OCI-LY7 (cell line): ENCODE measurements around the gene ATF7. TPM values are rescaled to one million over a fixed set of nuclear protein-coding genes. Genes with fewer than 3 reads are reported as not detected.

Experiments
- BruUV-seq: library from RNA; stranded (reverse); fragments of 400-500 nt; replicated peaks from 2 replicates; lab custom pipeline; 2021; lab: Mats Ljungman, UMichigan
- CTCF ChIA-PET: fragments of 300-600 bp; sonication (Branson Sonifier 250); formaldehyde crosslinking; loops from one replicate; lab custom pipeline; 2022; ENCODE audit warnings: antibody characterized with exemption; ENCODE audit not compliant: unreplicated experiment; lab: Charles Lee
- POLR2A ChIA-PET: fragments of 300-600 bp; sonication (Branson Sonifier 250); formaldehyde crosslinking; loops from one replicate; lab custom pipeline; 2022; ENCODE audit warnings: antibody characterized with exemption; lab: Charles Lee
- DNase-seq: peaks from one replicate; pipeline ENCODE4 v3.0.0-alpha.2; 2015; ENCODE audit warnings: low spot score
- H2AFZ ChIP-seq: fragments of 200-600 bp; sonication (generic), shearing (Covaris generic); 2 replicates; pipeline ENCODE4 v1.6.1; 2014; ENCODE audit warnings: mild to moderate bottlenecking, antibody characterized with exemption, low read length, moderate library complexity
- H3K27ac ChIP-seq: fragments of 200-600 bp; sonication (generic); 2 replicates; pipeline ENCODE4 v1.5.1; 2014; ENCODE audit warnings: mixed run types, low read depth, mild to moderate bottlenecking, moderate library complexity, low read length, inconsistent platforms; ENCODE audit not compliant: poor library complexity, severe bottlenecking
- H3K36me3 ChIP-seq: fragments of 200-600 bp; sonication (generic); 2 replicates; pipeline ENCODE4 v1.6.1; 2014; ENCODE audit warnings: mild to moderate bottlenecking, antibody characterized with exemption, low read length, moderate library complexity, mixed read lengths; ENCODE audit not compliant: insufficient read depth
- H3K4me1 ChIP-seq: fragments of 200-600 bp; sonication (generic); 2 replicates; pipeline ENCODE4 v1.5.1; 2014; ENCODE audit warnings: mild to moderate bottlenecking, low read length; ENCODE audit not compliant: insufficient read depth, poor library complexity, severe bottlenecking
- H3K4me2 ChIP-seq: fragments of 200-600 bp; sonication (generic); 2 replicates; pipeline ENCODE4 v1.6.1; 2014; ENCODE audit warnings: mild to moderate bottlenecking, low read length
- H3K4me3 ChIP-seq: fragments of 200-600 bp; sonication (generic); 2 replicates; pipeline ENCODE4 v1.5.1; 2014; ENCODE audit warnings: mild to moderate bottlenecking, low read depth, low read length; ENCODE audit not compliant: poor library complexity, severe bottlenecking
- H3K79me2 ChIP-seq: fragments of 200-600 bp; sonication (generic); 2 replicates; pipeline ENCODE4 v1.6.1; 2016; ENCODE audit warnings: low read depth, mild to moderate bottlenecking, low read length, moderate library complexity, mixed read lengths; ENCODE audit not compliant: insufficient read depth
- H3K9me2 ChIP-seq: fragments of 200-600 bp; sonication (generic); 2 replicates; pipeline ENCODE4 v1.6.1; 2016; ENCODE audit warnings: mild to moderate bottlenecking, low read length, mixed read lengths; ENCODE audit not compliant: insufficient read depth
- H3K9me3 ChIP-seq: fragments of 200-600 bp; sonication (generic); 2 replicates; pipeline ENCODE4 v1.6.1; 2014; ENCODE audit warnings: mild to moderate bottlenecking, mixed run types, low read length, mixed read lengths
- H4K20me1 ChIP-seq: fragments of 200-600 bp; sonication (generic); 2 replicates; pipeline ENCODE4 v1.6.1; 2014; ENCODE audit warnings: mild to moderate bottlenecking, antibody characterized with exemption, low read length, moderate library complexity, mixed read lengths; ENCODE audit not compliant: insufficient read depth
- EZH2phosphoT487 ChIP-seq: fragments of 200-600 bp; sonication (generic); IDR thresholded peaks from 2 replicates; pipeline ENCODE4 v1.6.1; 2018; ENCODE audit warnings: low read depth, borderline replicate concordance, mild to moderate bottlenecking, mixed run types, antibody characterized with exemption, low read length, moderate library complexity, mixed read lengths
- intact Hi-C: fragments of 100-400 bp; cut with micrococcal nuclease; formaldehyde crosslinking; loops from one replicate; pipeline ENCODE4 v1.10.0; 2022; ENCODE audit not compliant: unreplicated experiment
- total RNA-seq, 2 experiments: library from RNA; depleted of rRNA in 1 of 2; stranded (reverse); fragments of >200 nt in 1 of 2; shearing (Covaris generic) in 1 of 2; gene quantifications; 2 replicates each; pipeline ENCODE4 v1.2.3, GENCODE V29; 2014 to 2022
- TF ChIP-seq, protein P1 (sequence below): fragments of 200-600 bp; sonication (generic); conservative IDR thresholded peaks from 2 replicates; pipeline ENCODE4 v1.5.1; 2014; ENCODE audit warnings: mild to moderate bottlenecking, antibody characterized with exemption, low read length, moderate library complexity, mixed read lengths

ATF7 gene
- total RNA-seq, 2 experiments from 2014 or later = 6.8 to 23.2 TPM

DNA sequence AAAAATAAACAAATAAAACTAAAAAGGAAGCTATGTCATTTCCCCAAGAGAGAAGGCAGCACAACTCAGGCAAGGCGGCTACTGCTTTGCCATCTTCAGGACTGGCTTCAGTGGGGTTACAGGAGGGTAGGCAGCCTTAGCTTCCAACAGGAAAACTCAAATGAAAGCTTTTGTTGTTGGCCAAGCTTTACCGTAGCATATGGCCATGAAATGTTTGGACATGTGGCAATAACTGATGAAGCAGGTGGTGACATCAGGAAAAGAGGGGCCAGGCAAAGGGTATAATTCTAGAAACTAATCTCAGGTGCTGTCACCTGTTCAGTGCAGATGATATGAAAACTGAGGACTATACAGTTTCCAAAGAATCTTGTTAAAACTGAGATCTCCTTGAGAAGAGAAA lies 96.1 kb downstream of the ATF7 start:
- no peaks in the 10 kb centered on the region for H3K4me1 ChIP-seq
- peaks cover 46% of the 10 kb centered on the region for H3K36me3 ChIP-seq
- H4K20me1 ChIP-seq = no peaks in the 10 kb centered on the region
- H2AFZ ChIP-seq = no peak overlapping the region
- H3K27ac ChIP-seq = no peak overlapping the region
- H3K4me2 ChIP-seq = no peak overlapping the region
- no peak for TF ChIP-seq EZH2phosphoT487
- TF ChIP-seq, protein P1, sequence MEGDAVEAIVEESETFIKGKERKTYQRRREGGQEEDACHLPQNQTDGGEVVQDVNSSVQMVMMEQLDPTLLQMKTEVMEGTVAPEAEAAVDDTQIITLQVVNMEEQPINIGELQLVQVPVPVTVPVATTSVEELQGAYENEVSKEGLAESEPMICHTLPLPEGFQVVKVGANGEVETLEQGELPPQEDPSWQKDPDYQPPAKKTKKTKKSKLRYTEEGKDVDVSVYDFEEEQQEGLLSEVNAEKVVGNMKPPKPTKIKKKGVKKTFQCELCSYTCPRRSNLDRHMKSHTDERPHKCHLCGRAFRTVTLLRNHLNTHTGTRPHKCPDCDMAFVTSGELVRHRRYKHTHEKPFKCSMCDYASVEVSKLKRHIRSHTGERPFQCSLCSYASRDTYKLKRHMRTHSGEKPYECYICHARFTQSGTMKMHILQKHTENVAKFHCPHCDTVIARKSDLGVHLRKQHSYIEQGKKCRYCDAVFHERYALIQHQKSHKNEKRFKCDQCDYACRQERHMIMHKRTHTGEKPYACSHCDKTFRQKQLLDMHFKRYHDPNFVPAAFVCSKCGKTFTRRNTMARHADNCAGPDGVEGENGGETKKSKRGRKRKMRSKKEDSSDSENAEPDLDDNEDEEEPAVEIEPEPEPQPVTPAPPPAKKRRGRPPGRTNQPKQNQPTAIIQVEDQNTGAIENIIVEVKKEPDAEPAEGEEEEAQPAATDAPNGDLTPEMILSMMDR = no peak
- ChIA-PET CTCF (no interaction called here), POLR2A (interaction anchor here (0.6 kb wide), 1 partner anchor 62 kb away, joined by 3 read pairs; no protein-coding TSS in a partner anchor)
- H3K9me2 ChIP-seq = no peaks in the 10 kb centered on the region
- no peaks in the 10 kb centered on the region for H3K79me2 ChIP-seq
- no peak for DNase-seq
- H3K4me3 ChIP-seq = no peak overlapping the region
- H3K9me3 ChIP-seq = no peaks in the 10 kb centered on the region
- intact Hi-C loops = no loop called here
- BruUV-seq = no TSS peak

DNA sequence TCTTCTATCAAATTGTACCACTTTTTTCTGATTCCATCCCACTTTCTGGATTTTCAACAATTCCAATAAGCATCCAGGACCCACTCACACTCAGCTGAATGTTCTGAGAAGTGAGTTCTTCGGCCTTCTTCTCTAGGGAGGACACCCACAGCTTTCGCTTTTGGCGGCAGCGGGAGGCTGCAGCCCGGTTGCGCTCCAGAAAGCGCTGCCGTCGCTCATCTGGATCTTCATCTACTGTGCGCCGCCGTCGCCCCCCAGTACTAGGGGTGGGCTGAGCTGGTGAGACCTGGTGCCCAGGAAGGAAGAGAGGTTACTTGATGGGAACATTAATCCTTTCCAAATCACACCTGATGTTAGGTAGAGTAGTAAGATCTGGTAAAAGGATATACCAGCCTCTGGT lies 101.7 kb downstream of the ATF7 start:
- H3K79me2 ChIP-seq = no peaks in the 10 kb centered on the region
- ChIA-PET POLR2A (interaction anchor here (1.0 kb wide), 1 partner anchor 9 kb away, joined by 3 read pairs; no protein-coding TSS in a partner anchor), CTCF (no interaction called here)
- H3K4me3 ChIP-seq = no peak overlapping the region
- intact Hi-C loops = no loop called here
- H3K4me1 ChIP-seq = no peaks in the 10 kb centered on the region
- H3K27ac ChIP-seq = no peak overlapping the region
- no peaks in the 10 kb centered on the region for H3K9me3 ChIP-seq
- no TSS peak for BruUV-seq
- H3K36me3 ChIP-seq = peaks cover 42% of the 10 kb centered on the region
- no peak for TF ChIP-seq EZH2phosphoT487
- TF ChIP-seq, protein P1 = no peak
- no peaks in the 10 kb centered on the region for H3K9me2 ChIP-seq
- H2AFZ ChIP-seq = no peak overlapping the region
- H4K20me1 ChIP-seq = no peaks in the 10 kb centered on the region
- no peak overlapping the region for H3K4me2 ChIP-seq
- DNase-seq = no peak

DNA sequence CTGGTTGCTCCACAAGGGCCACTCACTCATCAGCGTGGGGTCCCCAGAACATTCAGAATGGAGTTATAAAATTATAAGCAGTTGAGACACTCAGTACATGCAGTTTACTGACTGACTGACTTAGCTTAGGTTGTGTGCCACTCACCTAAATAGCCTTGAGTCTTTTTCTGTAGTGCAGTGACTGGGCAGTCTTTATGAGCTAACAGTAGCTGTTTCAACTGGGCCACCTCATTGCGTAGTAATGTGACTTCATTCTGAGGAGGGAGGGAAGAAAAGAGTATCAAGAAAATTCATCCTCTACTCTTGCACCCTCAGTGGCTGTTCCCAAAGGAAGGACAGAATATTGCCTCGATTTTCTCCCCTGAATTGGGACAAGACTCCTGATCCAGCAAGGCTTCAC lies 103.1 kb downstream of the ATF7 start:
- TF ChIP-seq, protein P1 = no peak
- no peak for TF ChIP-seq EZH2phosphoT487
- Histone ChIP-seq H4K20me1 (no peaks in the 10 kb centered on the region), H3K36me3 (peaks cover 46% of the 10 kb centered on the region), H2AFZ (no peak overlapping the region), H3K4me2 (no peak overlapping the region), H3K4me1 (no peaks in the 10 kb centered on the region), H3K4me3 (no peak overlapping the region), H3K9me2 (no peaks in the 10 kb centered on the region), H3K79me2 (no peaks in the 10 kb centered on the region), H3K27ac (no peak overlapping the region), H3K9me3 (no peaks in the 10 kb centered on the region)
- ChIA-PET CTCF (no interaction called here), POLR2A (no interaction called here)
- intact Hi-C loops = no loop called here
- BruUV-seq = no TSS peak
- DNase-seq = no peak
